ENCODE data around the gene DOCK11.

Gene DOCK11

GRCh38 chrX:118688935-118689334 lies 193.3 kb downstream of the DOCK11 start:
- Histone ChIP-seq H3K9ac (ENCODE audit: low read depth, low read length) (no peak overlapping the region), H3K9me3 (ENCODE audit: insufficient read depth, low read length, severe bottlenecking) (no peaks in the 10 kb centered on the region), H3K4me3 (ENCODE audit: low read depth in 1 of 2, low read length in 2 of 2) (no peak overlapping the region), H3K36me3 (ENCODE audit: insufficient read depth, low read length) (peaks cover 7% of the 10 kb centered on the region; the same call in 1 of the 2 replicates), H3K4me2 (ENCODE audit: insufficient read depth, low read length) (no peak overlapping the region), H3K27me3 (ENCODE audit: insufficient read depth, low read length, poor library complexity) (no peaks in the 10 kb centered on the region), H2AFZ (ENCODE audit: low read depth, low read length) (no peak overlapping the region), H3K27ac (ENCODE audit: low read length) (no peak overlapping the region), H3K4me1 (ENCODE audit: insufficient read depth, low read length) (no peaks in the 10 kb centered on the region), H3K79me2 (ENCODE audit: insufficient read depth, low read length) (no peaks in the 10 kb centered on the region), H4K20me1 (ENCODE audit: insufficient read depth, low read length) (no peaks in the 10 kb centered on the region)
- ATAC-seq (ENCODE audit: insufficient read depth, low read depth): no peak
- no peak for TF ChIP-seq EZH2 (IDR thresholded peaks at IDR 0.05; ENCODE audit: borderline replicate concordance, low read depth, low read length, severe bottlenecking)
- no peak for TF ChIP-seq CTCF (IDR thresholded peaks at IDR 0.05; ENCODE audit: borderline replicate concordance, extremely low read depth, low read length, poor library complexity, severe bottlenecking)
- no peak for DNase-seq

- Histone ChIP-seq H3K4me3 (ENCODE audit: low read depth in 1 of 2, low read length in 2 of 2) (no peak overlapping the region), H3K9ac (ENCODE audit: low read depth, low read length) (no peak overlapping the region), H4K20me1 (ENCODE audit: insufficient read depth, low read length) (no peaks in the 10 kb centered on the region), H2AFZ (ENCODE audit: low read depth, low read length) (no peak overlapping the region), H3K4me2 (ENCODE audit: insufficient read depth, low read length) (no peak overlapping the region), H3K27me3 (ENCODE audit: insufficient read depth, low read length, poor library complexity) (no peaks in the 10 kb centered on the region), H3K79me2 (ENCODE audit: insufficient read depth, low read length) (no peaks in the 10 kb centered on the region), H3K36me3 (ENCODE audit: insufficient read depth, low read length) (no peaks in the 10 kb centered on the region), H3K27ac (ENCODE audit: low read length) (no peak overlapping the region), H3K4me1 (ENCODE audit: insufficient read depth, low read length) (no peaks in the 10 kb centered on the region), H3K9me3 (ENCODE audit: insufficient read depth, low read length, severe bottlenecking) (no peaks in the 10 kb centered on the region)
- no peak for ATAC-seq (ENCODE audit: insufficient read depth, low read depth)
- DNase-seq: no peak
- TF ChIP-seq CTCF (IDR thresholded peaks at IDR 0.05; ENCODE audit: borderline replicate concordance, extremely low read depth, low read length, poor library complexity, severe bottlenecking) (no peak), EZH2 (IDR thresholded peaks at IDR 0.05; ENCODE audit: borderline replicate concordance, low read depth, low read length, severe bottlenecking) (no peak)
These were observed 198.2 kb downstream of the DOCK11 start for GRCh38 chrX:118693843-118694242.

- ATAC-seq (ENCODE audit: insufficient read depth, low read depth) (no peak), DNase-seq (no peak)
- no peaks in the 10 kb centered on the region for H3K36me3 ChIP-seq (ENCODE audit: insufficient read depth, low read length)
- no peak overlapping the region for H3K27ac ChIP-seq (ENCODE audit: low read length)
- no peaks in the 10 kb centered on the region for H4K20me1 ChIP-seq (ENCODE audit: insufficient read depth, low read length)
- H3K4me1 ChIP-seq (ENCODE audit: insufficient read depth, low read length): no peaks in the 10 kb centered on the region
- no peaks in the 10 kb centered on the region for H3K79me2 ChIP-seq (ENCODE audit: insufficient read depth, low read length)
- H3K4me2 ChIP-seq (ENCODE audit: insufficient read depth, low read length): no peak overlapping the region
- no peak overlapping the region for H3K4me3 ChIP-seq (ENCODE audit: low read depth in 1 of 2, low read length in 2 of 2)
- no peak overlapping the region for H2AFZ ChIP-seq (ENCODE audit: low read depth, low read length)
- H3K27me3 ChIP-seq (ENCODE audit: insufficient read depth, low read length, poor library complexity): no peaks in the 10 kb centered on the region
- no peak overlapping the region for H3K9ac ChIP-seq (ENCODE audit: low read depth, low read length)
- TF ChIP-seq EZH2 (IDR thresholded peaks at IDR 0.05; ENCODE audit: borderline replicate concordance, low read depth, low read length, severe bottlenecking): no peak
- TF ChIP-seq CTCF (IDR thresholded peaks at IDR 0.05; ENCODE audit: borderline replicate concordance, extremely low read depth, low read length, poor library complexity, severe bottlenecking): no peak
- H3K9me3 ChIP-seq (ENCODE audit: insufficient read depth, low read length, severe bottlenecking): no peaks in the 10 kb centered on the region
These were observed 199.0 kb downstream of the DOCK11 start for GRCh38 chrX:118694638-118695037.

Measured in DND-41 (cell line).